HepG2 (cell line): ENCODE results near the gene RAE1. TPM values are rescaled to one million over a fixed set of nuclear protein-coding genes. Genes with fewer than 3 reads are reported as not detected.
A peak's percentile ranks its signal among the peaks of the same experiment; 100 is the strongest.

Source experiments
- ARNT ChIP-seq: fragments of 450-650 bp; IDR thresholded peaks from 2 replicates; pipeline ENCODE4 v1.6.1; 2017
- CHD2 ChIP-seq: IDR thresholded peaks from 2 replicates; pipeline ENCODE4 v1.6.1; 2011; ENCODE audit warnings: low read depth, low read length, improper control_type of control experiment
- GTF2F1 ChIP-seq: fragments of 150-350 bp; IDR thresholded peaks from 2 replicates; pipeline ENCODE4 v1.6.1; 2014; ENCODE audit warnings: low read length
- HDAC6 ChIP-seq: fragments of 200-600 bp; sonication (generic); IDR thresholded peaks from 2 replicates; pipeline ENCODE4 v1.7.0; 2017; ENCODE audit warnings: mild to moderate bottlenecking, antibody characterized with exemption, low read length, low read depth
- HNRNPLL ChIP-seq: fragments of 200-400 bp; formaldehyde crosslinking; IDR thresholded peaks from 2 replicates; pipeline ENCODE4 v1.6.1; 2017; ENCODE audit warnings: mild to moderate bottlenecking, low read depth, low read length; ENCODE audit not compliant: poor library complexity, severe bottlenecking
- ISX ChIP-seq: sonication (generic); formaldehyde crosslinking; conservative IDR thresholded peaks from 2 replicates; pipeline ENCODE4 v1.5.0; 2020; ENCODE audit warnings: missing genetic modification reagents
- KDM2A ChIP-seq: sonication (generic); formaldehyde crosslinking; IDR thresholded peaks from 2 replicates; pipeline ENCODE4 v1.4.0; 2020; ENCODE audit warnings: low read depth, missing genetic modification reagents, borderline replicate concordance
- KLF13 ChIP-seq: sonication (generic); formaldehyde crosslinking; IDR thresholded peaks from 2 replicates; pipeline ENCODE4 v1.4.0; 2020; ENCODE audit warnings: mild to moderate bottlenecking, missing genetic modification reagents
- MXI1 ChIP-seq: IDR thresholded peaks from 3 replicates; pipeline ENCODE4 v1.6.1; 2012; ENCODE audit warnings: low read depth, low read length, inconsistent platforms, borderline replicate concordance
- NBN ChIP-seq: fragments of 450-650 bp; conservative IDR thresholded peaks from 2 replicates; pipeline ENCODE4 v1.6.1; 2017
- SCMH1 ChIP-seq: sonication (generic); formaldehyde crosslinking; IDR thresholded peaks from 2 replicates; pipeline ENCODE4 v1.9.0; 2021; ENCODE audit warnings: missing genetic modification reagents, mild to moderate bottlenecking, borderline replicate concordance
- YEATS4 ChIP-seq: sonication (generic); formaldehyde crosslinking; IDR thresholded peaks from 2 replicates; pipeline ENCODE4 v1.4.0; 2020; ENCODE audit warnings: missing genetic modification reagents, borderline replicate concordance
- ZFY ChIP-seq: sonication (generic); formaldehyde crosslinking; IDR thresholded peaks from 2 replicates; pipeline ENCODE4 v1.4.0; 2020; ENCODE audit warnings: missing genetic modification reagents
- ZNF33A ChIP-seq: sonication (generic); formaldehyde crosslinking; IDR thresholded peaks from 2 replicates; pipeline ENCODE4 v1.5.1; 2020; ENCODE audit warnings: missing genetic modification reagents, mild to moderate bottlenecking, moderate library complexity, borderline replicate concordance
- ZNF468 ChIP-seq: sonication (generic); formaldehyde crosslinking; IDR thresholded peaks from 2 replicates; pipeline ENCODE4 v1.8.0; 2022; ENCODE audit warnings: mild to moderate bottlenecking, moderate library complexity, missing genetic modification reagents
- ZNF792 ChIP-seq: IDR thresholded peaks from 2 replicates; pipeline ENCODE4 v1.6.1; 2016
- polyA plus RNA-seq, 8 experiments: library from polyadenylated mRNA; depleted of rRNA in 3 of 8; stranded (reverse) in 7 of 8; unstranded in 1 of 8; fragments of >200 nt; fragmentation: Illumina TruSeq in 4 of 8; extraction: Trizol in 4 of 8; gene quantifications; 2 replicates each; pipeline versions ENCODE4 v1.2.1 to v1.2.3, GENCODE V29; 2011 to 2016; ENCODE audit warnings: low read depth in 4 of 8, missing spikeins in 1 of 8, mixed read lengths in 1 of 8; ENCODE audit not compliant: insufficient read depth in 1 of 8
- total RNA-seq, 5 experiments: library from RNA; depleted of rRNA; stranded (reverse); fragments of >200 nt; fragmentation: Illumina TruSeq; extraction: Trizol; gene quantifications; 2 replicates each; pipeline ENCODE4 v1.2.3, GENCODE V29; 2016; ENCODE audit warnings: low read depth in 1 of 5
- TF ChIP-seq, protein P1 (sequence below): IDR thresholded peaks from 2 replicates; pipeline ENCODE4 v1.6.1; 2012; ENCODE audit warnings: low read depth, low read length, improper control_type of control experiment
- TF ChIP-seq, protein P2 (sequence below): sonication (generic); formaldehyde crosslinking; IDR thresholded peaks from 2 replicates; pipeline ENCODE4 v1.4.0; 2020; ENCODE audit warnings: missing genetic modification reagents
- TF ChIP-seq, protein P3 (sequence below): sonication (generic); formaldehyde crosslinking; IDR thresholded peaks from 2 replicates; pipeline ENCODE4 v1.5.0; 2020; ENCODE audit warnings: missing genetic modification reagents

RAE1 gene
- total and polyA plus RNA-seq, 2 of the 13 experiments (the other 11 are each of a cell fraction or from before 2014, with no cell fraction given): 36.1 to 72.9 TPM

DNA sequence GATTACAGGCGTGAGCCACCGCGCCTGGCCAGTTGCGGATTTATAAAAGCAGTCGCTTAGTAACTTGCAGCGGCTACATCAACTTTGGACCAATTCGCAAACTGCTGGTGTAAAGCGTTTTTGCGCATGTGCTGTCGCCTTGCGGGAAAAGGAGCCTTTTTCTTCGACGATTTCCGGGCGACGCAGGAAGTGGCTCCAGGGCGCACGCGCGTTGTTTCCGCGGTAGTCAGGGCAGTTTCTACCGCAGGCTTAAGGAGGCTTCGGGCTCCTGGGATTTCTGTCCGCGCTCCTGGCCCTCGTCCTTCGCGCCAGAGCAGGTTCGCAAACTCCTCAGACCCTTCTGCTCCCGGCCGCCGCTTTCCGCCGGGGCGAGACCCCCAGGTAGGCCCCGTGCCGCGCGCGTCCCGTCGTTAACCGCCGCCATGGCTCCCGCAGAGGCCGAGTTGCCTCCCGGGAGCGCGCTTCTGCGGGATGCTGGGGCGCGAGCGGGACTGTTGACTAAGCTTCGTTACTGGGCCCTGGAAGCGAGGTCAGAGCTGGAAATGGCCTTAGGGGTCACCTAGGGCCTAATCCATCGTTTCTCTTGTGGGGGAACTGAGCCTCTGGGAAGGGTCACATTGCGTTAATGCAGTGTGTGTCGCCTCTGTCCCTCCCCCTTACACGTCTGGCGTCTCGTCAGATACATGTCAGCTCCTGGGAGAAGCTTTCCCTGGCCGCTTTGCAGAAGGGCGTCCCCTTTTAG, at the start of gene RAE1 (continued):
- TF ChIP-seq HNRNPLL: peak; percentile 91
- TF ChIP-seq YEATS4 (CRISPR knock-in tag): peak; percentile 96
- TF ChIP-seq CHD2: no peak
- TF ChIP-seq GTF2F1: no peak
- 0 out of 2 replicates have a peak, but pooled peaks have one; percentile 31 for TF ChIP-seq ISX
- no peak for TF ChIP-seq NBN
- TF ChIP-seq HDAC6: no peak
- peak; percentile 34; the same call in 1 of the 3 replicates for TF ChIP-seq MXI1
- TF ChIP-seq ZFY (CRISPR knock-in tag): peak; percentile 99
- no peak for TF ChIP-seq KLF13
- TF ChIP-seq, protein P1, sequence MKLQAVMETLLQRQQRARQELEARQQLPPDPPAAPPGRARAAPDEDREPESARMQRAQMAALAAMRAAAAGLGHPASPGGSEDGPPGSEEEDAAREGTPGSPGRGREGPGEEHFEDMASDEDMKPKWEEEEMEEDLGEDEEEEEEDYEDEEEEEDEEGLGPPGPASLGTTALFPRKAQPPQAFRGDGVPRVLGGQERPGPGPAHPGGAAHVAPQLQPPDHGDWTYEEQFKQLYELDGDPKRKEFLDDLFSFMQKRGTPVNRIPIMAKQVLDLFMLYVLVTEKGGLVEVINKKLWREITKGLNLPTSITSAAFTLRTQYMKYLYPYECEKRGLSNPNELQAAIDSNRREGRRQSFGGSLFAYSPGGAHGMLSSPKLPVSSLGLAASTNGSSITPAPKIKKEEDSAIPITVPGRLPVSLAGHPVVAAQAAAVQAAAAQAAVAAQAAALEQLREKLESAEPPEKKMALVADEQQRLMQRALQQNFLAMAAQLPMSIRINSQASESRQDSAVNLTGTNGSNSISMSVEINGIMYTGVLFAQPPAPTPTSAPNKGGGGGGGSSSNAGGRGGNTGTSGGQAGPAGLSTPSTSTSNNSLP: 0 out of 2 replicates have a peak, but pooled peaks have one; percentile 40
- peak; percentile 97 for TF ChIP-seq KDM2A
- TF ChIP-seq, protein P2, sequence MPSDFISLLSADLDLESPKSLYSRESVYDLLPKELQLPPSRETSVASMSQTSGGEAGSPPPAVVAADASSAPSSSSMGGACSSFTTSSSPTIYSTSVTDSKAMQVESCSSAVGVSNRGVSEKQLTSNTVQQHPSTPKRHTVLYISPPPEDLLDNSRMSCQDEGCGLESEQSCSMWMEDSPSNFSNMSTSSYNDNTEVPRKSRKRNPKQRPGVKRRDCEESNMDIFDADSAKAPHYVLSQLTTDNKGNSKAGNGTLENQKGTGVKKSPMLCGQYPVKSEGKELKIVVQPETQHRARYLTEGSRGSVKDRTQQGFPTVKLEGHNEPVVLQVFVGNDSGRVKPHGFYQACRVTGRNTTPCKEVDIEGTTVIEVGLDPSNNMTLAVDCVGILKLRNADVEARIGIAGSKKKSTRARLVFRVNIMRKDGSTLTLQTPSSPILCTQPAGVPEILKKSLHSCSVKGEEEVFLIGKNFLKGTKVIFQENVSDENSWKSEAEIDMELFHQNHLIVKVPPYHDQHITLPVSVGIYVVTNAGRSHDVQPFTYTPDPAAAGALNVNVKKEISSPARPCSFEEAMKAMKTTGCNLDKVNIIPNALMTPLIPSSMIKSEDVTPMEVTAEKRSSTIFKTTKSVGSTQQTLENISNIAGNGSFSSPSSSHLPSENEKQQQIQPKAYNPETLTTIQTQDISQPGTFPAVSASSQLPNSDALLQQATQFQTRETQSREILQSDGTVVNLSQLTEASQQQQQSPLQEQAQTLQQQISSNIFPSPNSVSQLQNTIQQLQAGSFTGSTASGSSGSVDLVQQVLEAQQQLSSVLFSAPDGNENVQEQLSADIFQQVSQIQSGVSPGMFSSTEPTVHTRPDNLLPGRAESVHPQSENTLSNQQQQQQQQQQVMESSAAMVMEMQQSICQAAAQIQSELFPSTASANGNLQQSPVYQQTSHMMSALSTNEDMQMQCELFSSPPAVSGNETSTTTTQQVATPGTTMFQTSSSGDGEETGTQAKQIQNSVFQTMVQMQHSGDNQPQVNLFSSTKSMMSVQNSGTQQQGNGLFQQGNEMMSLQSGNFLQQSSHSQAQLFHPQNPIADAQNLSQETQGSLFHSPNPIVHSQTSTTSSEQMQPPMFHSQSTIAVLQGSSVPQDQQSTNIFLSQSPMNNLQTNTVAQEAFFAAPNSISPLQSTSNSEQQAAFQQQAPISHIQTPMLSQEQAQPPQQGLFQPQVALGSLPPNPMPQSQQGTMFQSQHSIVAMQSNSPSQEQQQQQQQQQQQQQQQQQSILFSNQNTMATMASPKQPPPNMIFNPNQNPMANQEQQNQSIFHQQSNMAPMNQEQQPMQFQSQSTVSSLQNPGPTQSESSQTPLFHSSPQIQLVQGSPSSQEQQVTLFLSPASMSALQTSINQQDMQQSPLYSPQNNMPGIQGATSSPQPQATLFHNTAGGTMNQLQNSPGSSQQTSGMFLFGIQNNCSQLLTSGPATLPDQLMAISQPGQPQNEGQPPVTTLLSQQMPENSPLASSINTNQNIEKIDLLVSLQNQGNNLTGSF (CRISPR knock-in tag): 0 out of 2 replicates have a peak, but pooled peaks have one; percentile 0
- TF ChIP-seq ZNF33A (CRISPR knock-in tag): peak; percentile 50; the same call in 1 of the 2 replicates
- TF ChIP-seq SCMH1 (CRISPR knock-in tag): no peak
- TF ChIP-seq ZNF468: peak; percentile 28; the same call in 1 of the 2 replicates
- no peak for TF ChIP-seq ZNF792
- TF ChIP-seq, protein P3, sequence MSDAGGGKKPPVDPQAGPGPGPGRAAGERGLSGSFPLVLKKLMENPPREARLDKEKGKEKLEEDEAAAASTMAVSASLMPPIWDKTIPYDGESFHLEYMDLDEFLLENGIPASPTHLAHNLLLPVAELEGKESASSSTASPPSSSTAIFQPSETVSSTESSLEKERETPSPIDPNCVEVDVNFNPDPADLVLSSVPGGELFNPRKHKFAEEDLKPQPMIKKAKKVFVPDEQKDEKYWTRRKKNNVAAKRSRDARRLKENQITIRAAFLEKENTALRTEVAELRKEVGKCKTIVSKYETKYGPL: peak; percentile 38; the same call in 1 of the 2 replicates
- no peak for TF ChIP-seq ARNT
